Measurements from ENCODE around the gene UROC1.

UROC1 gene

DNA sequence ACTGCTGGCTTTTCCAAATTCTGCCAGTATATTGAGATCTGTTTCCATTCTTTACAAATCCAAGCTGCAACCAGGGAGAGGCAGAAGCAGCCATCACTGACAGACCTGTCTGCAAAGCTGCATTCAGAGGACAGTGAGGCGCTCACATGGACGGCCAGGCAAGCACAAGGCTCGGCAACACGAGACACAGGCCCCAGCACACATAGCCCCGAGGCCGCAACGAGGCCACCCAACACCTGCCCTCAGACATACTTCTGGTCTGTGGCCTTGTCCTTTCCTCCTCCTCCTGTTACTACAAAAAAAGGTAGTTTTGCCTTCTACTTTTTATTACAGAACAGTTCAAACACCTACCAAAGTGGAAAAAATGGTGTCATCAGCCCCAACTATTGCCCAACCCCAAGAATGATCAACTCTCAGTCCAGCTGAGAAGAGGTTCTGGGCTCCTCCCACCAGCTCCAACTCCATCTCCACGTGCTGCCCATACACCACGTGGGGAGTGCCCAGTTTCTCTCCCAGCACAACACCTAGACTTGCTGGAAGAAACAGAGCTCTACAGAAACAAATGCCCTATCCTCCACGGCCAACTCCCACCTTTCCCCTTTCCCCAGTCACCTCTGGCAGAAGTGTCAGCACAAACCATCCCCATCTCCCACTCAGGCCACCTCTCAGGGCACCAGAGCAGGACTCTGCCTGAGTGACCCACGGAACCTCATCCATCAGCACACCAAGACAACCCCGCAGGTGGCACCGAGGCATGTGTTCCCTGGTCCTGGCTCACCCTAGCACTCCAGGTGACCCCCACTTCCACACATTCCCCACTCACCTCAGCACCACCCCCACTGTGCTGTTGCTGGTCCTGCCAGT is 49.3 kb downstream of the UROC1 start:
- Histone ChIP-seq H3K36me3 (ENCODE audit: insufficient read depth, insufficient read length, low read length) (peaks cover 100% of the 10 kb centered on the region), H3K9ac (ENCODE audit: insufficient read length, low read depth) (no peak overlapping the region), H3K4me1 (ENCODE audit: insufficient read depth, insufficient read length) (peaks cover 8% of the 10 kb centered on the region), H3K4me3 (ENCODE audit: insufficient read length, low read depth) (no peak overlapping the region), H3K9me3 (ENCODE audit: insufficient read depth, low read length) (no peaks in the 10 kb centered on the region), H3K27me3 (ENCODE audit: insufficient read depth, insufficient read length) (no peaks in the 10 kb centered on the region)
- DNase-seq (ENCODE audit: low read depth, low spot score), result no peak
- TF ChIP-seq ZNF274 (IDR thresholded peaks at IDR 0.05; ENCODE audit: low read depth, low read length) (no peak), YY1 (IDR thresholded peaks at IDR 0.05; ENCODE audit: insufficient read depth, insufficient read length) (no peak)

DNA sequence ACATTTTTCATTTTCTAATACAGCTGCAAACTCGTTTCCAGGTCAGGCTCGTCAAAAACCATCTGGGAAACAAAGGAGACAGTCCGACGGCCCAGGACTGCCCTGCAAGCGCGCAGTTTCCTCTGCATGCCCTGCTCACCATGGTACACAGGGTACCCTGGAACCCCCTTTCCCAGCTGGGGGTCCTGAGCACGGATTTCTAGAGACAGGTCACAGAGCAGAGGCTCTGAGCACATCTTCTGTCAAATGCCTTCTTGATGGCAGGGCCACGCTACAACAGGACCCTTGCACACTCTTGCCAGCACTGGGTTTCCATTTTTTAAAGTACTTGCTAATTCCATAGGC is 50.0 kb downstream of the UROC1 start:
- Histone ChIP-seq H3K9me3 (ENCODE audit: insufficient read depth, low read length) (no peaks in the 10 kb centered on the region), H3K36me3 (ENCODE audit: insufficient read depth, insufficient read length, low read length) (peaks cover 98% of the 10 kb centered on the region), H3K4me3 (ENCODE audit: insufficient read length, low read depth) (no peak overlapping the region), H3K27me3 (ENCODE audit: insufficient read depth, insufficient read length) (no peaks in the 10 kb centered on the region), H3K4me1 (ENCODE audit: insufficient read depth, insufficient read length) (peaks cover 6% of the 10 kb centered on the region), H3K9ac (ENCODE audit: insufficient read length, low read depth) (no peak overlapping the region)
- no peak for TF ChIP-seq SUZ12 (IDR thresholded peaks at IDR 0.05; ENCODE audit: extremely low read depth, insufficient read depth, insufficient read length)
- no peak for TF ChIP-seq ZNF274 (IDR thresholded peaks at IDR 0.05; ENCODE audit: low read depth, low read length)
- TF ChIP-seq YY1 (IDR thresholded peaks at IDR 0.05; ENCODE audit: insufficient read depth, insufficient read length), result no peak
- no peak for DNase-seq (ENCODE audit: low read depth, low spot score)

DNA sequence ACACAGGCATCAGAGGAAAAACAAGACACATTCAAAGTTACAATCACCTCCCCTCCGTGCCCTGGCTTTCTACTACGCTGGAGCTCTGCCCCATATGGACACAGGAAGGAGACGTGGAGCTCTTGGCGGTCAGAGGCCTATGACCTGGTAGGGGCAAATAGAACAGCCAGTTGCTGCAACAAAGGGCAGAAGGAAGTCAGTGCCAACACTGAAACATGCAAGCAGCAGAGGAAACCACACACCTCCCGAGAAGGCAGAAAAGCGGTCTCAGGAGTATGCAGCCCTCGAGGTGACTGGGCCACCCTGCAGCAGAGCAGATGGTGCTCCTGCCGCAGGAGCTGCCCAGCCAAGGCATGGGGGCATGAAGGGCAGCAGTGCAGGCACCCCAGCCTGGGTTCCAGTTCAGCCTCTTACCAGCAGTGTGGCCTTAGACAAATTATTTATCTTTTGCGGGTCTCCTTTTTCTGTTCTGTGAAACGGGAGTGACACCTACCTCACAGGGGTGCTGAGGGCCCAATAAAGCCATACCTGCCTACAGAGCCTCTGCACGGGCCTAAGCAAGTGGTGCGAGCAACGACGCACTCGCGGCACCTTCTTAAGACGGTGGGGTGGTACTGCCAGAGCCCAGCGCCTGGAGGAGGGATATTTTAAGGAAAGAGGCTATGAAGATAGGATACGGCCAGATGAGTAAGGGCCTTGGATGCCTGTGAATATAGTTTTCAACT is 50.5 kb downstream of the UROC1 start:
- Histone ChIP-seq H3K36me3 (ENCODE audit: insufficient read depth, insufficient read length, low read length) (peaks cover 98% of the 10 kb centered on the region), H3K9ac (ENCODE audit: insufficient read length, low read depth) (no peak overlapping the region), H3K9me3 (ENCODE audit: insufficient read depth, low read length) (no peaks in the 10 kb centered on the region), H3K27me3 (ENCODE audit: insufficient read depth, insufficient read length) (no peaks in the 10 kb centered on the region), H3K4me1 (ENCODE audit: insufficient read depth, insufficient read length) (peaks cover under 1% of the 10 kb centered on the region), H3K4me3 (ENCODE audit: insufficient read length, low read depth) (no peak overlapping the region)
- TF ChIP-seq SUZ12 (IDR thresholded peaks at IDR 0.05; ENCODE audit: extremely low read depth, insufficient read depth, insufficient read length), result no peak
- no peak for TF ChIP-seq YY1 (IDR thresholded peaks at IDR 0.05; ENCODE audit: insufficient read depth, insufficient read length)
- TF ChIP-seq ZNF274 (IDR thresholded peaks at IDR 0.05; ENCODE audit: low read depth, low read length), result no peak
- DNase-seq (ENCODE audit: low read depth, low spot score), result no peak

DNA sequence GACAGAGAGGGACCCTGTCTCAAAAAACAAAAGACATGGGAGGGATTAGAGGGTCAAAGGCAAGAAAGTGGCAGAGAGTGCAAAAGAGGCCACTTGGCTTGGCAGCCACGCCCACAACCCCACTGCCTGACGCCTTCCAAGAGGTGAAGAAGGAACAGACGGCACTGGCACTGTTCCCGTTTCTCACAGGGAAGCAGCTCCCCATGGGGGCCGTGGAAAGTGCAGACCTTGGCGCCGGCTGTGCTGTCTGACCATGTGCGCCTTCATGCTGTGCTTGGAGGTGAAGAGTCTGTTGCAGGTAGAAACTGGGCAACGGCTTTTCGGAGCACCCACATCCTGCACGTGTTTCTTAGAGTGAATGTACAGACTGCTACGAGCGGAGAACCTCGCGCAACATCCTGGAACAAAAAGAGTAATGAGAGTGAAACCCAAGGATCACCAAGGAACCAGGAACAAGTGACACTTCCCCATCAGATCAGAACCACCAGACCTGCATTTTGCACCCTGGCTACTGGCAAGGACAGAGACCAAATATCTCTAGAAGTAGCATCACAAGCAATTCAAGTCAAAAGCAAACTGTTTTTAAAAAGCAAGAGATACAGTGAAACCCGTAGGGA is 51.5 kb downstream of the UROC1 start:
- Histone ChIP-seq H3K27me3 (ENCODE audit: insufficient read depth, insufficient read length) (no peaks in the 10 kb centered on the region), H3K9me3 (ENCODE audit: insufficient read depth, low read length) (no peaks in the 10 kb centered on the region), H3K36me3 (ENCODE audit: insufficient read depth, insufficient read length, low read length) (peaks cover 98% of the 10 kb centered on the region), H3K4me1 (ENCODE audit: insufficient read depth, insufficient read length) (no peaks in the 10 kb centered on the region), H3K9ac (ENCODE audit: insufficient read length, low read depth) (no peak overlapping the region), H3K4me3 (ENCODE audit: insufficient read length, low read depth) (no peak overlapping the region)
- TF ChIP-seq ZNF274 (IDR thresholded peaks at IDR 0.05; ENCODE audit: low read depth, low read length), result no peak
- DNase-seq (ENCODE audit: low read depth, low spot score), result no peak

DNA sequence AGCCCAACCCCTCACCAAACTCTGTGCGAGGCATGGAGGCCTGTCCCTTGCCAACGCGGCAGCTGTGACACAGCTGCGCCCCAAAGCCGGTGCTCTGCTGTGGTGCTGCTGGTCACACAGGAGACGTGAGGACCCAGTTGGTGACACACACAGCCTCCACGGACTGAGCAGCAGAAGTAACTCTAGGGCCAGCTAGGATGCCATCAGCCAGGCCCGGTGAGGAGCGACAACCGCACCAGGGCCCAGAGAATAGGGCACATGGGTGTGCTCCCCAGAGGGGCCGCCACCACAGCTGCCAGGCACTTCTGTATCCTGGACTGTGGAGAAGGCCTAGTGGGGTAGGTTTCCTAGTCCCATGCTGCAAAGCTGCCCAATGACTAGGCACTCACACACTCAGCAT is 52.6 kb downstream of the UROC1 start:
- Histone ChIP-seq H3K36me3 (ENCODE audit: insufficient read depth, insufficient read length, low read length) (peaks cover 98% of the 10 kb centered on the region), H3K4me1 (ENCODE audit: insufficient read depth, insufficient read length) (no peaks in the 10 kb centered on the region), H3K27me3 (ENCODE audit: insufficient read depth, insufficient read length) (no peaks in the 10 kb centered on the region), H3K4me3 (ENCODE audit: insufficient read length, low read depth) (no peak overlapping the region), H3K9ac (ENCODE audit: insufficient read length, low read depth) (no peak overlapping the region), H3K9me3 (ENCODE audit: insufficient read depth, low read length) (no peaks in the 10 kb centered on the region)
- DNase-seq (ENCODE audit: low read depth, low spot score), result no peak
- TF ChIP-seq SUZ12 (IDR thresholded peaks at IDR 0.05; ENCODE audit: extremely low read depth, insufficient read depth, insufficient read length) (no peak), ZNF274 (IDR thresholded peaks at IDR 0.05; ENCODE audit: low read depth, low read length) (no peak), YY1 (IDR thresholded peaks at IDR 0.05; ENCODE audit: insufficient read depth, insufficient read length) (no peak)

DNA sequence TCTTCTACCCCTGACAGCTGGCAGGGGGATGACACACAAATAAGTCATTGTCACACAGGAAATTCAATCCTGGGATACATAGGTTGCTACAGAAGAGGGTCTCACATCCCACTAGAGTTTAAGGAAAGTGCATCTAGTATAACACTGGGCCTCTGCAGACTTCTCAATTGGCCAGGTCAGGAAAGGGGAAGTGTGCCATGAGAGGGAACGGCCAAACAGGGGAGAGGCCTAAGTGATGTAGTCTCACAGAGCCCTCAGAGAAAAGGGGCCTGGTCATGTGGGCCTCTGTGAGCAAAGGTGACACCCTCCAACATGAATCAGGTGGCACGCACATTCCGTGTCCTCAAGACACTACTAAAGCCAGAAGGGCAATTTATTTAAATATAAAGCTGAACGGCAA is 53.1 kb downstream of the UROC1 start:
- no peak for TF ChIP-seq ZNF274 (IDR thresholded peaks at IDR 0.05; ENCODE audit: low read depth, low read length)
- TF ChIP-seq SUZ12 (IDR thresholded peaks at IDR 0.05; ENCODE audit: extremely low read depth, insufficient read depth, insufficient read length), result no peak
- TF ChIP-seq YY1 (IDR thresholded peaks at IDR 0.05; ENCODE audit: insufficient read depth, insufficient read length), result no peak
- Histone ChIP-seq H3K9me3 (ENCODE audit: insufficient read depth, low read length) (no peaks in the 10 kb centered on the region), H3K9ac (ENCODE audit: insufficient read length, low read depth) (no peak overlapping the region), H3K36me3 (ENCODE audit: insufficient read depth, insufficient read length, low read length) (peaks cover 98% of the 10 kb centered on the region), H3K4me3 (ENCODE audit: insufficient read length, low read depth) (no peak overlapping the region), H3K27me3 (ENCODE audit: insufficient read depth, insufficient read length) (no peaks in the 10 kb centered on the region), H3K4me1 (ENCODE audit: insufficient read depth, insufficient read length) (no peaks in the 10 kb centered on the region)
- DNase-seq (ENCODE audit: low read depth, low spot score), result no peak

DNA sequence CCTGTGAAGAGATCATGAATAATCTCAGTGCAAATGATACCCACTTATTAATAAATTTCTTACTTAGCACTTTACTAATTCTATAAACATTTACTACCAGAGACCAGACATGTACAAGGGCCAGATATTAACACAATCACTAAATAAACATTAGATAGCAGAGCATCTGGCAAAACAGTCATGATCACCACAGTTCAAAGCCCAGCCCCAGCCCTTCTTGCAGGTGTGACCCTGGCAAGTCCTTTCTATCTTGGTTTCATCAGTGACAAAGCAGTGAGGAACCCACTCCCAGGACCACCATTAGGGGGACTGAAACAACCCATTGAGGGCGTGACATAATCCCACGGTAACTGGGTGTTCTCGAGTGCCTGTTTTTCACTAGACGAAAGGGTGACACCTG is 53.5 kb downstream of the UROC1 start:
- H3K36me3 ChIP-seq (ENCODE audit: insufficient read depth, insufficient read length, low read length), result peaks cover 98% of the 10 kb centered on the region
- H3K27me3 ChIP-seq (ENCODE audit: insufficient read depth, insufficient read length), result no peaks in the 10 kb centered on the region
- TF ChIP-seq ZNF274 (IDR thresholded peaks at IDR 0.05; ENCODE audit: low read depth, low read length), result no peak
- no peak for TF ChIP-seq YY1 (IDR thresholded peaks at IDR 0.05; ENCODE audit: insufficient read depth, insufficient read length)
- no peak for TF ChIP-seq SUZ12 (IDR thresholded peaks at IDR 0.05; ENCODE audit: extremely low read depth, insufficient read depth, insufficient read length)
- no peak overlapping the region for H3K4me3 ChIP-seq (ENCODE audit: insufficient read length, low read depth)
- H3K9me3 ChIP-seq (ENCODE audit: insufficient read depth, low read length), result no peaks in the 10 kb centered on the region
- DNase-seq (ENCODE audit: low read depth, low spot score), result no peak
- no peaks in the 10 kb centered on the region for H3K4me1 ChIP-seq (ENCODE audit: insufficient read depth, insufficient read length)
- no peak overlapping the region for H3K9ac ChIP-seq (ENCODE audit: insufficient read length, low read depth)

Measured in NT2/D1 (cell line).